Measurements from ENCODE around the gene NDUFB6.

NDUFB6 gene

GRCh38 chr9:32573821-32574220, 862 bp upstream of the NDUFB6 start:
- in situ Hi-C loops (cut with HindIII; ENCODE audit: low sequenced_read_pairs) = no loop called here
- H3K4me3 ChIP-seq (ENCODE audit: low read depth, low read length) = no peak overlapping the region
- TF ChIP-seq CTCF (IDR thresholded peaks at IDR 0.05; ENCODE audit: low read depth, low read length) = no peak
- DNase-seq (ENCODE audit: low read depth, low spot score) = no peak

- peak; percentile 78 for DNase-seq (ENCODE audit: low read depth, low spot score)
- peak; percentile 73 for TF ChIP-seq CTCF (IDR thresholded peaks at IDR 0.05; ENCODE audit: low read depth, low read length)
These were observed 725 bp downstream of the NDUFB6 start for GRCh38 chr9:32571969-32572899.

GRCh38 chr9:32570262-32570661, 2.7 kb downstream of the NDUFB6 start:
- no peak for DNase-seq (ENCODE audit: low read depth, low spot score)
- in situ Hi-C loops (cut with HindIII; ENCODE audit: low sequenced_read_pairs) = no loop called here
- H3K4me3 ChIP-seq (ENCODE audit: low read depth, low read length) = no peak overlapping the region
- TF ChIP-seq CTCF (IDR thresholded peaks at IDR 0.05; ENCODE audit: low read depth, low read length) = no peak

More at GRCh38 chr9:32571969-32572899, 725 bp downstream of the NDUFB6 start:
- peak overlapping the region; percentile 100 for H3K4me3 ChIP-seq (ENCODE audit: low read depth, low read length)
- in situ Hi-C loops (cut with HindIII; ENCODE audit: low sequenced_read_pairs) = no loop called here

DNA sequence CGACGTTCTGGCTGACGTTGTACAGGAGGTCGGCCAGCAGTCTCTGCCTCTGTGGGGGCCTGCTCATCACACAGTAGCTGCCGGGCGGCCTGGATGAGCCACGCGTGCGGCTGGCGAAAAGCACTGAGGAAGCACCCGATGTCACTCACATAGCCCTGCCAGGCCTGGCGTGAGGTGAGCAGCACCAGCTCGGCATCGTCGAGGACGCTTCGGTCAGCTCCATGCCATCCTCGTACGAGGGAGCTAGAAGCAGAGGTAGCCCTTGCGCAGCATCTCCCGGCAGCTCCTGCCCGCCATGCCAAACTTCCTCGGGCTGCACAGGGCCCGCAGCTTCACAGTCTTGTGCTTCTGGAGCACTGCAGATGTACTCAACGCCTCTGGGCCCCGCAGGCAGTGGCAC, 6.2 kb downstream of the NDUFB6 start:
- no peak for TF ChIP-seq CTCF (IDR thresholded peaks at IDR 0.05; ENCODE audit: low read depth, low read length)
- no peak for DNase-seq (ENCODE audit: low read depth, low spot score)
- H3K4me3 ChIP-seq (ENCODE audit: low read depth, low read length) = no peak overlapping the region
- in situ Hi-C loops (cut with HindIII; ENCODE audit: low sequenced_read_pairs) = no loop called here

DNA sequence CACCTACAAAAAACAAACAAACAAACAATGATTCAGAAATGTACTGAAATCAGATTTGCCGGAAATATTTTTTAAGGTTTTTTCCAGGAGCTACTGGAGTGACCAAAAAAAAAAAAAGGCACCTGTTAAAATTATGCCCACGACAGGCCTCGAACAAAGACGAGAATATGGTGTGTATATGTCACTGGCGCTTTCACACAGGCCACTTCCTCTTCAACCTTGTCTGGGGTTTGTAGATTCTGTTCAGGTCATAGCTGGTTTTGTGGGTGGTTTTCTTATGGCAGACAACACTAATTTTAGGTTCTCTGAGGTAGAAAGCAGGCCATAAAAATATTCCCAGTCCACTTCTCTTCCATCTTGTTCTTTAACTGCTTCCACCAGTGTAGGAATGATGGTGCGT, 7.0 kb downstream of the NDUFB6 start:
- H3K4me3 ChIP-seq (ENCODE audit: low read depth, low read length) = no peak overlapping the region
- no peak for TF ChIP-seq CTCF (IDR thresholded peaks at IDR 0.05; ENCODE audit: low read depth, low read length)
- DNase-seq (ENCODE audit: low read depth, low spot score) = no peak
- in situ Hi-C loops (cut with HindIII; ENCODE audit: low sequenced_read_pairs) = no loop called here

- no peak overlapping the region for H3K4me3 ChIP-seq (ENCODE audit: low read depth, low read length)
- TF ChIP-seq CTCF (IDR thresholded peaks at IDR 0.05; ENCODE audit: low read depth, low read length) = no peak
- in situ Hi-C loops (cut with HindIII; ENCODE audit: low sequenced_read_pairs) = no loop called here
- DNase-seq (ENCODE audit: low read depth, low spot score) = no peak
These were observed 14.5 kb downstream of the NDUFB6 start for GRCh38 chr9:32558408-32558934.

All from astrocyte of the spinal cord (primary cell).